NOMO-1 (cell line): ENCODE results near the gene UTS2.

ENCODE experiments used
- DNase-seq, 2 experiments: peaks; one replicate each; lab custom pipeline; 2025; ENCODE audit not compliant: unreplicated experiment in 2 of 2; lab: John Stamatoyannopoulos, UW

Gene UTS2

DNA sequence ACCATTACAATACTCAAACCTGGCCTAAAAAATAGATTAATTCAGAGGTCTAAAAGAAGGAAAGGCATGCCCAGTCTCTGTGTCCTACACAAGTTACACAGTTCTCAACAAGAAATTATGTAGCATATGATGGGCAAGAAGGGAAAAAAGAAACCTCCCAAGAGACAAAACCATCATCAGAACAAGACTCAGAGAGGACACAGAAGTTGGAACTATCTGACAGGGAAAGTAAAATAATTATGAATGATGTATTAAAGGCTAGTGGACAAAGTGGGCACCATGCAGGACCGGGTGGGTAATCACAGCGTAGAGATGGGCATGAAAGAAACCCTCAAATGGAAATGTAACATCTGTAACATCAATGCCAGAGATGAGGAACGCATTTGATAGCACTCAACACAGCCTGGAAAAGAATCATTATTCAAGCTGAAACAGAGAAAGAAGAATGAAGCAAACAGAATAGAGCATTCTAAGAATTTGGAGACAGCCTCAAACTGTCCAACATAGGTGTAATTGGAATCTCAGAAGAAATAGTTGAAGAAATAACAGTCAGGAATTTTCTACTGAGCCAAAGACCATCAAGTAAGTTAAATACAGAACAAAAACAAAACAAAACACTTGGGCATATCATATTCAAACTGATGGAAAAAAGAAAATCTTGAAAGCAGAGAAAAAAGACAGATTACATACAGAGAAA, 39.0 kb downstream of the UTS2 start:
- no peak for DNase-seq

DNA sequence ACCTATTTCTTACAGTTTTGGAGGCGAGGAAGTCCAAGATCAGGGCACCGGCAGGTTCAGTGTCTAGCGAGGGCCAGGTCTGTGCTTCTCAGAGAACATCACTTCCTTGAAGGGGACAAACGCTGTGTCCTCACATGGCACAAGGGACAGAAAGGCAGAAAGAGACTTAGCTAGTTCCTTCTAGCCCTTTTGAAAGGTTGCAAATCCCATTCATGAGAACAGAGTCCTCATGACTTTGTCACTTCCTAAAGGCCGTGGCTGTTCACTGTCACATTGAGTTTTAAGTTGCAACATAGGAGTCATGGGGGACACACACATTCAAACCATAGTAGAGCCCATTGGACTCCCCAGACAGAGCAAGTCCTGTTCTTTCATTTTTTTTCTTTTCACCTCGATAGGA, 41.4 kb downstream of the UTS2 start:
- no peak for DNase-seq

DNA sequence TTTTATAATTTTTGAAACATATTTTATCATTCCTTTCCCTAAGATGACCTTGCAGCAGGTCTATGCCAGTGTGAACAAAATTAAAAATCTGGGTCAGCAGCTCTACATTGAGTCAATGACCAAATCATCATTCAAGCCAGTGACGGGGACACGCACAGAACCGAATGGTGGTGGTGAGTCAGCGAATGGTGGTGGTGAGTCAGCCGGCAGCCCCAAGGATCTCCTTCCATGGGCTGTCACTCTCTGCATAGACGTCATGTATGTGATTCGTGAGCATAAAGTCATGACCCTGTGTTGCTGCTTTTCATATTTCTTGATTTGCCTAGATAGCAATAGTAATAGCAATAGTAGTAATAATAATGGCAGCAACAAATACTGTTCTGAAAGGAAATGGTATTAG, 42.5 kb downstream of the UTS2 start:
- DNase-seq: peak in 1 of 2 experiments; percentile 4

DNA sequence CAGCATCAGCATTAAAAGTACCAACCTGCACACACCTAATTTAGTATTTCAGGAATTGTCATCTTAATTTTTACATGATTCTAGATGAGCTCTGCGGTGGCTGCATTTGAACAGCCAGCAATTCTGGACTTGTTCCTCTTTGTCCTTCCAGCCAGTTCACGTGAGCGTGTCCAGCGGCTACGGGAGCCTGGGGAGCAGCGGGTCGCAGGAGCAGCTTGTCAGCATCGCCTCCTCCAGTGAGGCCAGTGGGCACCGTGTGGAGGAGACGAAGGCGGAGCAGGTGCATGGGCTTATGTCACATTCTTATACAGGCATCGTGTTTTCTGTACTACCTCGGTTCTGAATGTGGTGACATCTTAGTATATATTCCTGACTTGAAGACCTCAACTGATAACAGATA, 43.1 kb downstream of the UTS2 start:
- DNase-seq: no peak

DNA sequence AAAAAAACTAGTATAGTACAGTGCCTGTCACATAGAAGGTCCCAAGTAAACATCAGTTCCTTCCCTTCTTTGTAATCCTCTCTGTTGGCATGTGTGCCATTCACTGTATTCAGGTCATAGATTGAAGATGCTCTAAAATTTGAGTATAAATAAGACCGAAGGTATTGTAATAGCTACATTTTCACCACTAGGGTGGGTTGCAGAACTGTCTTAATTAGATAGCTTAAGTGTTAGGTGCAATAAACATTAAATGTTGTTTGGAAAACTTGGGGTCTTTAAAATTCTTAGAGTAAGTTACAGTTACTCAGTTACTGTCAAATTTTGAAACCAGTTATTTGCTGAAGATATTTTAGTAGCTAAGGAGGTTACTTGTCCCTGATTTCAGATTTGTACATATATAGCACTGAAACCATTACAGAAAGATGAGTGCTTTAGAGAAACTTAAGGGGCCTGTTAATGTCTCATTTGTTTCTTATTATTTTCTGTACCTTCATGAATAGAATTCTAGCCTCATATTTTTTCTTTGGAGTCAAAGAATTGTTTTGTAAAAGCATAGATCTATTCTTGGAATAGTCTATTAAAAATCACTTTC, 44.5 kb downstream of the UTS2 start:
- DNase-seq: peak; percentile 17 to 49

DNA sequence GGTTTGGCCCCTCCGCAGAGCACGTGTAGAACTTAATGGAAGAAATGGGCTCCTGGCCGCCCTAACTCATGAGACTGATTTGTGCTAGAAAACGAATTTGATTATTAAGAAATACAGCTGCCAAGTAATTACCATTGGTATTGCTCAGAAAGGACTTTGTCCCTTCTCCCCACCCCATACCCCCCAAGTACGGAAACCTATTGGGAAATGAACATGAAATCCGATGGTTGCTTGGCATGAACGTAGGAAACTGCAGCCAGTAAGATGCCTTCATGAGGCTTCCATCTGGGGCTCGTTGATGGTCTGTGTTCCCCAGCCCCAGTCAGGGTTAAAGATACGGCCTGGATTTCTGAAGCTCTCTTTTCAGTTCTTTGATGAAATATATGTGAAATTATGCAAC, 47.4 kb downstream of the UTS2 start:
- DNase-seq: no peak
